Loucy (cell line): ENCODE data around the gene WWC1.

Experiments used
- EZH2phosphoT487 ChIP-seq: fragments of 200-600 bp; IDR thresholded peaks from 2 replicates; pipeline ENCODE4 v1.6.1; 2018; ENCODE audit warnings: antibody characterized with exemption, mild to moderate bottlenecking, moderate library complexity, borderline replicate concordance
- TF ChIP-seq, protein P1 (sequence below): fragments of 200-600 bp; sonication (generic); conservative IDR thresholded peaks from 2 replicates; pipeline ENCODE4 v1.5.1; 2014; ENCODE audit warnings: mild to moderate bottlenecking, antibody characterized with exemption, low read length

DNA sequence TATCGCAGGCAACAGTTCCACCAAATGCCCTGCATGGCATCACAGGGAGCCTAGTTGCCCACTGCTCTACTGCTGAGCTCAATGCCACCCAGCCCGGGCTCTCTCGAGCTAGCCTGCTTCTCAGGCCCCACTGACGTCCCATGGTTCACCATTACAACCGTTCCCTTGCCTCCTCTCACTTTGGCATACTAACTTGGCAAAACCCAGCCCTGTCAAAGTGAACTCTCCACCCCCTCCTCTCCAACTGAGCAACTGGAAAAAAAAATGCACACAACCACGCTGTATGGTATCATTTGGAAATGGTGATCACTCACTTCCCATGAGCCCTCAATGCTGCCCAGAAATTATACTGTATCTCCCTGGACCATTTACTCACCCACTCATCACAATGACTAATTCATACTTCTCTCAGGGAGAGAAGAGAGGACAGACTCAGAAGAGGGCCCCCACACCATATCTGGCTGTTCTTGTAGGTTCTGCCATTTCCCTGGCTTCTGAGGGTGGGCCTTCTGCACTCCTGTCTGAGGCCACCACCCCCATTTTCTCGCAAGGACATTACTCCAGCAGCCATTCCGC is 143.4 kb downstream of the WWC1 start:
- TF ChIP-seq, protein P1, sequence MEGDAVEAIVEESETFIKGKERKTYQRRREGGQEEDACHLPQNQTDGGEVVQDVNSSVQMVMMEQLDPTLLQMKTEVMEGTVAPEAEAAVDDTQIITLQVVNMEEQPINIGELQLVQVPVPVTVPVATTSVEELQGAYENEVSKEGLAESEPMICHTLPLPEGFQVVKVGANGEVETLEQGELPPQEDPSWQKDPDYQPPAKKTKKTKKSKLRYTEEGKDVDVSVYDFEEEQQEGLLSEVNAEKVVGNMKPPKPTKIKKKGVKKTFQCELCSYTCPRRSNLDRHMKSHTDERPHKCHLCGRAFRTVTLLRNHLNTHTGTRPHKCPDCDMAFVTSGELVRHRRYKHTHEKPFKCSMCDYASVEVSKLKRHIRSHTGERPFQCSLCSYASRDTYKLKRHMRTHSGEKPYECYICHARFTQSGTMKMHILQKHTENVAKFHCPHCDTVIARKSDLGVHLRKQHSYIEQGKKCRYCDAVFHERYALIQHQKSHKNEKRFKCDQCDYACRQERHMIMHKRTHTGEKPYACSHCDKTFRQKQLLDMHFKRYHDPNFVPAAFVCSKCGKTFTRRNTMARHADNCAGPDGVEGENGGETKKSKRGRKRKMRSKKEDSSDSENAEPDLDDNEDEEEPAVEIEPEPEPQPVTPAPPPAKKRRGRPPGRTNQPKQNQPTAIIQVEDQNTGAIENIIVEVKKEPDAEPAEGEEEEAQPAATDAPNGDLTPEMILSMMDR, result no peak
- TF ChIP-seq EZH2phosphoT487, result no peak
